Progenitor cell of endocrine pancreas (in vitro differentiated cells): ENCODE results near the gene BZW1. TPM values are rescaled to one million over a fixed set of nuclear protein-coding genes. Genes with fewer than 3 reads are reported as not detected.

Experiments used
- DNase-seq: peaks from one replicate; pipeline ENCODE4 v3.0.0; 2021; ENCODE audit warnings: low spot score; ENCODE audit not compliant: unreplicated experiment
- H3K27ac Mint-ChIP-seq: 2 replicates; pipeline ENCODE4 v1.8.0; 2021; ENCODE audit warnings: mild to moderate bottlenecking, moderate library complexity, mixed read lengths
- H3K27me3 Mint-ChIP-seq: 2 replicates; pipeline ENCODE4 v1.8.0; 2021; ENCODE audit warnings: mixed read lengths
- H3K36me3 Mint-ChIP-seq: 2 replicates; pipeline ENCODE4 v1.8.0; 2022; ENCODE audit warnings: mixed read lengths; ENCODE audit not compliant: insufficient read depth
- H3K4me1 Mint-ChIP-seq: 2 replicates; pipeline ENCODE4 v1.8.0; 2021; ENCODE audit warnings: low read depth, mixed read lengths
- H3K4me3 Mint-ChIP-seq: 2 replicates; pipeline ENCODE4 v1.8.0; 2021; ENCODE audit warnings: low read depth, mild to moderate bottlenecking, moderate library complexity, mixed read lengths
- H3K9me3 Mint-ChIP-seq: 2 replicates; pipeline ENCODE4 v1.8.0; 2021; ENCODE audit warnings: low read depth, mixed read lengths
- CTCF ChIP-seq: fragments of 200-600 bp; sonication (generic); IDR thresholded peaks from one replicate; pipeline ENCODE4 v1.5.0; 2021; ENCODE audit warnings: antibody characterized with exemption, mild to moderate bottlenecking; ENCODE audit not compliant: unreplicated experiment
- total RNA-seq: library from RNA; stranded (reverse); gene quantifications from 2 replicates; pipeline ENCODE4 v1.2.1, GENCODE V29; 2021

The BZW1 gene
- total RNA-seq, 1 donor from 2014 or later, result 246 TPM

GRCh38 chr2:200856806-200857205 is 45.1 kb downstream of the BZW1 start:
- Mint-ChIP-seq H3K4me1 (peaks cover 15% of the 10 kb centered on the region), H3K36me3 (peaks cover 51% of the 10 kb centered on the region), H3K27ac (no peak overlapping the region), H3K27me3 (no peaks in the 10 kb centered on the region), H3K9me3 (no peaks in the 10 kb centered on the region), H3K4me3 (no peak overlapping the region)
- TF ChIP-seq CTCF, result no peak
- DNase-seq, result no peak

- peak overlapping the region; percentile 83 for H3K27ac Mint-ChIP-seq
- peak overlapping the region; percentile 39 for H3K4me3 Mint-ChIP-seq
- DNase-seq, result no peak
- H3K9me3 Mint-ChIP-seq, result no peaks in the 10 kb centered on the region
- TF ChIP-seq CTCF, result no peak
- H3K4me1 Mint-ChIP-seq, result peaks cover 26% of the 10 kb centered on the region
- H3K27me3 Mint-ChIP-seq, result no peaks in the 10 kb centered on the region
- peaks cover 39% of the 10 kb centered on the region for H3K36me3 Mint-ChIP-seq
Observed at GRCh38 chr2:200860092-200860795, 48.5 kb downstream of the BZW1 start.

- no peak for DNase-seq
- peak overlapping the region; percentile 100 for H3K27ac Mint-ChIP-seq
- no peak for TF ChIP-seq CTCF
- H3K4me1 Mint-ChIP-seq, result peaks cover 26% of the 10 kb centered on the region
- no peaks in the 10 kb centered on the region for H3K9me3 Mint-ChIP-seq
- H3K4me3 Mint-ChIP-seq, result peak overlapping the region; percentile 99
- H3K36me3 Mint-ChIP-seq, result peaks cover 34% of the 10 kb centered on the region
- no peaks in the 10 kb centered on the region for H3K27me3 Mint-ChIP-seq
Observed at GRCh38 chr2:200861617-200862155, 50.0 kb downstream of the BZW1 start.

- peak overlapping the region; percentile 100 for H3K27ac Mint-ChIP-seq
- DNase-seq, result no peak
- H3K4me3 Mint-ChIP-seq, result peak overlapping the region; percentile 99
- peaks cover 26% of the 10 kb centered on the region for H3K4me1 Mint-ChIP-seq
- H3K36me3 Mint-ChIP-seq, result peaks cover 27% of the 10 kb centered on the region
- TF ChIP-seq CTCF, result no peak
- H3K27me3 Mint-ChIP-seq, result no peaks in the 10 kb centered on the region
- no peaks in the 10 kb centered on the region for H3K9me3 Mint-ChIP-seq
Observed at GRCh38 chr2:200862532-200863000, 50.9 kb downstream of the BZW1 start.

GRCh38 chr2:200863782-200864175 is 52.1 kb downstream of the BZW1 start:
- H3K4me1 Mint-ChIP-seq, result peaks cover 26% of the 10 kb centered on the region
- no peaks in the 10 kb centered on the region for H3K9me3 Mint-ChIP-seq
- no peak for TF ChIP-seq CTCF
- peaks cover 17% of the 10 kb centered on the region for H3K36me3 Mint-ChIP-seq
- peak overlapping the region; percentile 99 for H3K4me3 Mint-ChIP-seq
- no peak for DNase-seq
- no peaks in the 10 kb centered on the region for H3K27me3 Mint-ChIP-seq
- H3K27ac Mint-ChIP-seq, result peak overlapping the region; percentile 100
